Natural killer cell (primary cell): ENCODE results near the gene MMP21. TPM values are rescaled to one million over a fixed set of nuclear protein-coding genes. Genes with fewer than 3 reads are reported as not detected.

Source experiments
- ATAC-seq, 3 donors: fragments of 150-1000 bp in 2 of 3; fragments of 200-7000 bp in 1 of 3; cut with Tn5 transposase; 1 replicate in 1 of 3; 2 replicates in 2 of 3; pipeline ENCODE4 v1.10.0; 2021; ENCODE audit warnings: mild to moderate bottlenecking in 2 of 3, moderate library complexity in 2 of 3
- DNase-seq, 2 donors: peaks; one replicate each; pipeline versions ENCODE4 v3.0.0 to v3.0.0-alpha.2; 2013 to 2021; ENCODE audit warnings: mixed read lengths in 1 of 2
- H3K27ac ChIP-seq: one replicate; pipeline ENCODE4 v1.5.1; 2013; ENCODE audit warnings: mild to moderate bottlenecking, low read length
- H3K27me3 ChIP-seq: one replicate; pipeline ENCODE4 v1.6.1; 2013; ENCODE audit warnings: low read length; ENCODE audit not compliant: control insufficient read depth, insufficient read depth
- H3K36me3 ChIP-seq: one replicate; pipeline ENCODE4 v1.6.1; 2013; ENCODE audit warnings: low read length; ENCODE audit not compliant: control insufficient read depth, insufficient read depth
- H3K4me1 ChIP-seq: one replicate; pipeline ENCODE4 v1.6.1; 2013; ENCODE audit warnings: low read length; ENCODE audit not compliant: control insufficient read depth, insufficient read depth
- H3K4me3 ChIP-seq: one replicate; pipeline ENCODE4 v1.5.1; 2013; ENCODE audit warnings: low read length
- H3K9me3 ChIP-seq: one replicate; pipeline ENCODE4 v1.6.1; 2013; ENCODE audit warnings: low read length; ENCODE audit not compliant: control insufficient read depth, insufficient read depth
- H3K27ac Mint-ChIP-seq, 2 donors: one replicate each; pipeline ENCODE4 v1.8.0; 2022; ENCODE audit warnings: mild to moderate bottlenecking in 2 of 2, mixed read lengths in 2 of 2, moderate library complexity in 1 of 2
- H3K27me3 Mint-ChIP-seq, 2 donors: one replicate each; pipeline ENCODE4 v1.8.0; 2022; ENCODE audit warnings: low read depth in 2 of 2, mixed read lengths in 2 of 2
- H3K36me3 Mint-ChIP-seq: one replicate; pipeline ENCODE4 v1.8.0; 2022; ENCODE audit warnings: mixed read lengths
- H3K4me1 Mint-ChIP-seq, 2 donors: one replicate each; pipeline ENCODE4 v1.8.0; 2022; ENCODE audit warnings: mixed read lengths in 2 of 2
- H3K4me3 Mint-ChIP-seq: one replicate; pipeline ENCODE4 v1.8.0; 2022; ENCODE audit warnings: mild to moderate bottlenecking, moderate library complexity, mixed read lengths
- H3K9me3 Mint-ChIP-seq, 2 donors: one replicate each; pipeline ENCODE4 v1.8.0; 2022; ENCODE audit warnings: mixed read lengths in 2 of 2
- whole genome bisulfite sequencing: methylation state at CpG from one replicate; pipeline ENCODE4 v1.1.7; 2013; ENCODE audit warnings: missing lambda C conversion rate; ENCODE audit not compliant: insufficient coverage; 5-methylcytosine and 5-hydroxymethylcytosine counted together
- intact Hi-C: fragments of 100-400 bp; cut with micrococcal nuclease; formaldehyde crosslinking; loops from one replicate; pipeline ENCODE4 v1.14.2; 2022
- total RNA-seq, 4 donors: library from RNA; stranded (reverse); fragments of 120-200 nt in 1 of 4; gene quantifications; one replicate each; pipeline versions ENCODE4 v1.2.3 to v1.2.4, GENCODE V29; 2013 to 2022
- TF ChIP-seq, protein P1 (sequence below): fragments of 200-600 bp; IDR thresholded peaks from one replicate; pipeline ENCODE4 v1.8.0; 2022; ENCODE audit warnings: antibody characterized with exemption

MMP21 gene
- total RNA-seq, 3 donors from 2014 or later (not counting 1 experiment from before 2014, with no cell fraction given) = 0.32 to 0.85 (median 0.35) TPM

DNA sequence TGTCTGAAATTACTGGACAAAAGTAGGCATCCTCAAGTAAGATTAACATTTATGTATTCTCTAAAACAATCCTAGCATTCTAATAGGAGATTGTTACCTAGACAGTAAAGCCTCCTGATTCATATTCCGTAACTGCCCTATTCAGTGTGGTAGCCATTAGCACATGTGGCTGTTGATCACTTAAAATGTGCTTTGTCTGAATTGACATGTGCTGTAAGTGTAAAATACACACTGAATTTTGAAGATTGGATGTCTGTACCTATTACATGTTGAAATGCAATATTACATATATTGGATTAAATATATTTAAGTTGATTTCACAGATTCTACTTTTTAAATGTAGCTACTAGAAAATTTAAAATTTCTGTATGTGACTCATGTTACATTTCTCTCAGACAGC is 41.5 kb downstream of the MMP21 start:
- Histone ChIP-seq H3K27ac (no peak overlapping the region), H3K27me3 (no peaks in the 10 kb centered on the region), H3K4me1 (no peaks in the 10 kb centered on the region), H3K4me3 (no peak overlapping the region), H3K36me3 (peaks cover 98% of the 10 kb centered on the region), H3K9me3 (no peaks in the 10 kb centered on the region)
- H3K4me3 Mint-ChIP-seq = no peak overlapping the region
- ATAC-seq (no peak), DNase-seq (no peak)
- peak overlapping the region in 1 of 2 donors; percentile 15 for H3K27ac Mint-ChIP-seq
- TF ChIP-seq, protein P1, sequence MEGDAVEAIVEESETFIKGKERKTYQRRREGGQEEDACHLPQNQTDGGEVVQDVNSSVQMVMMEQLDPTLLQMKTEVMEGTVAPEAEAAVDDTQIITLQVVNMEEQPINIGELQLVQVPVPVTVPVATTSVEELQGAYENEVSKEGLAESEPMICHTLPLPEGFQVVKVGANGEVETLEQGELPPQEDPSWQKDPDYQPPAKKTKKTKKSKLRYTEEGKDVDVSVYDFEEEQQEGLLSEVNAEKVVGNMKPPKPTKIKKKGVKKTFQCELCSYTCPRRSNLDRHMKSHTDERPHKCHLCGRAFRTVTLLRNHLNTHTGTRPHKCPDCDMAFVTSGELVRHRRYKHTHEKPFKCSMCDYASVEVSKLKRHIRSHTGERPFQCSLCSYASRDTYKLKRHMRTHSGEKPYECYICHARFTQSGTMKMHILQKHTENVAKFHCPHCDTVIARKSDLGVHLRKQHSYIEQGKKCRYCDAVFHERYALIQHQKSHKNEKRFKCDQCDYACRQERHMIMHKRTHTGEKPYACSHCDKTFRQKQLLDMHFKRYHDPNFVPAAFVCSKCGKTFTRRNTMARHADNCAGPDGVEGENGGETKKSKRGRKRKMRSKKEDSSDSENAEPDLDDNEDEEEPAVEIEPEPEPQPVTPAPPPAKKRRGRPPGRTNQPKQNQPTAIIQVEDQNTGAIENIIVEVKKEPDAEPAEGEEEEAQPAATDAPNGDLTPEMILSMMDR = no peak
- no peaks in the 10 kb centered on the region for H3K9me3 Mint-ChIP-seq
- no peaks in the 10 kb centered on the region for H3K27me3 Mint-ChIP-seq
- peaks cover 6 to 10% of the 10 kb centered on the region in 2 donors for H3K4me1 Mint-ChIP-seq
- intact Hi-C loops = no loop called here
- WGBS = 100% methylated on average over 1 of the region's 1 CpG
- H3K36me3 Mint-ChIP-seq = peaks cover 36% of the 10 kb centered on the region

DNA sequence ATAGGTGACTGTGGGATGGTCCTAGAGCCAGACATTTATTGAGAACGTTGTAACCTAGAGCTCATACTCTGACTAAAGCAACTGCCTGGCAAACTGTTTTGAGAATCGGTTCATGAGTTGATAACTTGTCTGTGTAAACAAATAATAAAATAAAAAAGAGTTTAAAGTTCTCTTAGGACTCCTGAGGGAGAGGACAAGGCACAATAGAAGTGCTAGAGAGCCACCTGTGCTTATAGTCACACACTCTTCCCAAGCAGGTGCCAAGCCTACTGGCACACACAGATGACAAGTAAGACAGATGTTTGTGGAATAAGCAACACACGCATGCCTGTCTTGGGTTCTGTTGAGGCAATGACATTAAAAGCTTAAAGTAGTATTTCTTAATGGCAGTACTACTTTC is 48.2 kb downstream of the MMP21 start:
- no peaks in the 10 kb centered on the region for H3K27me3 ChIP-seq
- no peaks in the 10 kb centered on the region for H3K4me1 ChIP-seq
- Mint-ChIP-seq H3K9me3 (no peaks in the 10 kb centered on the region), H3K36me3 (peaks cover 45% of the 10 kb centered on the region), H3K4me3 (no peak overlapping the region), H3K27me3 (no peaks in the 10 kb centered on the region), H3K27ac (no peak overlapping the region), H3K4me1 (peaks cover 0 to 15% of the 10 kb centered on the region in 2 donors)
- H3K27ac ChIP-seq = no peak overlapping the region
- TF ChIP-seq, protein P1 = no peak
- H3K4me3 ChIP-seq = no peak overlapping the region
- no peak for ATAC-seq
- WGBS = 50% methylated on average over 2 of the region's 3 CpGs
- no peaks in the 10 kb centered on the region for H3K9me3 ChIP-seq
- intact Hi-C loops = no loop called here
- H3K36me3 ChIP-seq = peaks cover 94% of the 10 kb centered on the region
- DNase-seq = no peak

DNA sequence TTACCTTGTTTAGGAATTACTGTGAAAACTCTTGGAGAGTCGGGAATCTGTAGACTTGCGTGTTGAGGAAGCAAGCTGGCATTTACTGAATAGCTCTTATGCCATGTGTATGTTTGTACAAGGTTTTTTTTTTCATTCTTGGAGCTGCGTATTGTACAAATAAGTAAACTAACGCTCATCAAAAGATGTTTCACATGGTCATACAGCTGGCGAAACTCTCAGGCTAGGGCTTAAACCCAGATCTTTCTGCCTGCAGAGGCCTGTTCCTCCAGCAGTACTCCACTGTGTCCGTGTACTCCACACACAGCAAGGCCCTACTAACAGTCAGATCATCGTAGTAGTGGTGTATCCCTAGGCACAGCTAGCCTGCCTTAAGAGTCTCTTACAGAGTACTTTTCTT is 48.7 kb downstream of the MMP21 start:
- H3K4me1 Mint-ChIP-seq = peaks cover 0 to 10% of the 10 kb centered on the region in 2 donors

DNA sequence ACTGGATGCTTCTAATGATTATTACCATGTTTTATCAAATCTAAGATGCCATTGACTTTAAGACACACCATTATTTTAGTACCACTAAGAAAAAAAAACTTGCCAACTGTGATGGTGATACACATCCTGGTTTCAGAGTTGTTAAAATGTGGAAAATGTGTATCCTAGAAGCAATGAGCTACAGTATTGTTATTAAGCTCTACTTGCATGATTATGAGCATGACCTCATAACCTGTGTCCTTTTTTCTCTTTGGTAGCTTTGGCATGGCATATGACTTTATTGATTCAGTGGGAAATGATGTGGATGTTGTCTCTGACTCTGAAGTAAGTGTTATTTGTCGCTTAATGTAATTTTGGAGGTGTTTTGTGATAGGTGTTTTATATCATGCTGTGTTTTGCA is 52.8 kb downstream of the MMP21 start:
- intact Hi-C loops = no loop called here
- no peak for ATAC-seq
- H3K27ac Mint-ChIP-seq = no peak overlapping the region

More for the DNA sequence above, 48.7 kb downstream of the MMP21 start:
- Histone ChIP-seq H3K27ac (no peak overlapping the region), H3K27me3 (no peaks in the 10 kb centered on the region), H3K9me3 (no peaks in the 10 kb centered on the region), H3K4me3 (no peak overlapping the region), H3K4me1 (no peaks in the 10 kb centered on the region), H3K36me3 (peaks cover 95% of the 10 kb centered on the region)
- no peak for ATAC-seq
- no peaks in the 10 kb centered on the region for H3K27me3 Mint-ChIP-seq
- TF ChIP-seq, protein P1 = no peak
- WGBS = 99% methylated on average over 7 of the region's 7 CpGs
- no peaks in the 10 kb centered on the region for H3K9me3 Mint-ChIP-seq
- H3K4me3 Mint-ChIP-seq = no peak overlapping the region
- no peak overlapping the region for H3K27ac Mint-ChIP-seq
- peaks cover 45% of the 10 kb centered on the region for H3K36me3 Mint-ChIP-seq
- intact Hi-C loops = no loop called here
- DNase-seq = no peak

More for the DNA sequence above, 52.8 kb downstream of the MMP21 start:
- no peak overlapping the region for H3K27ac ChIP-seq
- Mint-ChIP-seq H3K27me3 (no peaks in the 10 kb centered on the region), H3K4me3 (no peak overlapping the region), H3K9me3 (no peaks in the 10 kb centered on the region), H3K4me1 (peaks cover 12 to 30% of the 10 kb centered on the region in 2 donors), H3K36me3 (peaks cover 30% of the 10 kb centered on the region)
- peaks cover 19% of the 10 kb centered on the region for H3K4me1 ChIP-seq
- no peaks in the 10 kb centered on the region for H3K27me3 ChIP-seq
- H3K36me3 ChIP-seq = peaks cover 64% of the 10 kb centered on the region
- no peak for DNase-seq
- TF ChIP-seq, protein P1 = no peak
- no peak overlapping the region for H3K4me3 ChIP-seq
- 100% methylated on average over 1 of the region's 1 CpG for WGBS
- no peaks in the 10 kb centered on the region for H3K9me3 ChIP-seq
